ENCODE measurements around the gene ZNF253. TPM values are rescaled to one million over a fixed set of nuclear protein-coding genes. Genes with fewer than 3 reads are reported as not detected.
"Not testable (repeated sequence)": the region's sequence is repeated elsewhere in the genome, so short reads cannot be mapped to it uniquely, and the experiment has no call there.

The ZNF253 gene
- total and polyA plus RNA-seq, 4 donors = 2.7 to 13.5 (median 4.8) TPM

- H3K27ac ChIP-seq (ENCODE audit: low read depth in 1 of 2, low read length in 1 of 2) = no peak overlapping the region
- H3K36me3 ChIP-seq (ENCODE audit: control insufficient read depth in 4 of 4, insufficient read depth in 4 of 4, low read length in 4 of 4) = no peaks in the 10 kb centered on the region
- DNase-seq (no peak), ATAC-seq (ENCODE audit: insufficient read depth, low FRiP score) (no peak)
- peaks cover 0 to 19% (median 0%) of the 10 kb centered on the region in 4 donors for H3K9me3 ChIP-seq (ENCODE audit: control insufficient read depth in 4 of 4, insufficient read depth in 3 of 4, low read length in 3 of 4)
- H3K4me1 ChIP-seq (ENCODE audit: control insufficient read depth in 5 of 5, insufficient read depth in 5 of 5, low read length in 5 of 5) = no peaks in the 10 kb centered on the region
- WGBS, 2 donors = 92 to 95% methylated on average over 2 of the region's 2 CpGs
- no peaks in the 10 kb centered on the region for H3K27me3 ChIP-seq (ENCODE audit: control insufficient read depth in 3 of 3, insufficient read depth in 3 of 3, low read length in 2 of 3)
- H3K4me3 ChIP-seq = no peak overlapping the region
- H3K9ac ChIP-seq (ENCODE audit: insufficient read depth in 1 of 2, low read length in 2 of 2) = no peak overlapping the region
- no peak for TF ChIP-seq CTCF (IDR thresholded peaks at IDR 0.05; ENCODE audit: control extremely low read depth, extremely low read depth)
Measured at GRCh38 chr19:19858751-19859150, 6.9 kb upstream of the ZNF253 start.

GRCh38 chr19:19860756-19861390 lies 4.8 kb upstream of the ZNF253 start:
- Histone ChIP-seq H3K4me1 (ENCODE audit: control insufficient read depth in 5 of 5, insufficient read depth in 5 of 5, low read length in 5 of 5) (no peaks in the 10 kb centered on the region), H3K27me3 (ENCODE audit: control insufficient read depth in 3 of 3, insufficient read depth in 3 of 3, low read length in 2 of 3) (no peaks in the 10 kb centered on the region), H3K9me3 (ENCODE audit: control insufficient read depth in 4 of 4, insufficient read depth in 3 of 4, low read length in 3 of 4) (peaks cover 0 to 19% (median 0%) of the 10 kb centered on the region in 4 donors), H3K9ac (ENCODE audit: insufficient read depth in 1 of 2, low read length in 2 of 2) (peak overlapping the region in 1 of 2 donors; percentile 11), H3K4me3 (no peak overlapping the region), H3K27ac (ENCODE audit: low read depth in 1 of 2, low read length in 1 of 2) (no peak overlapping the region), H3K36me3 (ENCODE audit: control insufficient read depth in 4 of 4, insufficient read depth in 4 of 4, low read length in 4 of 4) (no peaks in the 10 kb centered on the region)
- peak; percentile 67 to 86 (median 83) for DNase-seq
- TF ChIP-seq CTCF (IDR thresholded peaks at IDR 0.05; ENCODE audit: control extremely low read depth, extremely low read depth) = no peak
- ATAC-seq (ENCODE audit: insufficient read depth, low FRiP score) = no peak
- 16 to 24% methylated on average over 29 of the region's 29 CpGs for WGBS, 2 donors

- WGBS, 2 donors = 6% methylated on average over 23 of the region's 23 CpGs
- peaks cover 0 to 8% (median 0%) of the 10 kb centered on the region in 4 donors for H3K9me3 ChIP-seq (ENCODE audit: control insufficient read depth in 4 of 4, insufficient read depth in 3 of 4, low read length in 3 of 4)
- DNase-seq (peak; percentile 43 to 57 (median 52)), ATAC-seq (ENCODE audit: insufficient read depth, low FRiP score) (no peak)
- TF ChIP-seq CTCF (IDR thresholded peaks at IDR 0.05; ENCODE audit: control extremely low read depth, extremely low read depth) = no peak
- no peaks in the 10 kb centered on the region for H3K27me3 ChIP-seq (ENCODE audit: control insufficient read depth in 3 of 3, insufficient read depth in 3 of 3, low read length in 2 of 3)
- peak overlapping the region; percentile 74 to 96 for H3K9ac ChIP-seq (ENCODE audit: insufficient read depth in 1 of 2, low read length in 2 of 2)
- peak overlapping the region; percentile 94 to 95 for H3K27ac ChIP-seq (ENCODE audit: low read depth in 1 of 2, low read length in 1 of 2)
- H3K4me1 ChIP-seq (ENCODE audit: control insufficient read depth in 5 of 5, insufficient read depth in 5 of 5, low read length in 5 of 5) = peaks cover 2 to 17% (median 5%) of the 10 kb centered on the region in 5 donors
- peak overlapping the region; percentile 57 for H3K4me3 ChIP-seq
- H3K36me3 ChIP-seq (ENCODE audit: control insufficient read depth in 4 of 4, insufficient read depth in 4 of 4, low read length in 4 of 4) = peaks cover 0 to 10% (median under 1%) of the 10 kb centered on the region in 4 donors
Measured at GRCh38 chr19:19866611-19867248, 1.0 kb downstream of the ZNF253 start.

- WGBS, 2 donors = 95% methylated on average over 5 of the region's 5 CpGs
- DNase-seq; H3K27ac ChIP-seq (ENCODE audit: low read depth in 1 of 2, low read length in 1 of 2); ATAC-seq (ENCODE audit: insufficient read depth, low FRiP score); H3K9me3 ChIP-seq (ENCODE audit: control insufficient read depth in 4 of 4, insufficient read depth in 3 of 4, low read length in 3 of 4); H3K4me3 ChIP-seq; H3K9ac ChIP-seq (ENCODE audit: insufficient read depth in 1 of 2, low read length in 2 of 2); H3K27me3 ChIP-seq (ENCODE audit: control insufficient read depth in 3 of 3, insufficient read depth in 3 of 3, low read length in 2 of 3): not testable (repeated sequence)
- Histone ChIP-seq H3K4me1 (ENCODE audit: control insufficient read depth in 5 of 5, insufficient read depth in 5 of 5, low read length in 5 of 5) (peaks cover 2 to 17% (median 7%) of the 10 kb centered on the region in 5 donors), H3K36me3 (ENCODE audit: control insufficient read depth in 4 of 4, insufficient read depth in 4 of 4, low read length in 4 of 4) (peaks cover 2 to 23% (median 8%) of the 10 kb centered on the region in 4 donors)
Measured at GRCh38 chr19:19870086-19870485, 4.4 kb downstream of the ZNF253 start.
